Colonic mucosa (tissue), 4 donors: Measurements from ENCODE around the gene CEP250. TPM values are rescaled to one million over a fixed set of nuclear protein-coding genes. Genes with fewer than 3 reads are reported as not detected.
"Not testable (repeated sequence)": the region's sequence is repeated elsewhere in the genome, so short reads cannot be mapped to it uniquely, and the experiment has no call there.

Source experiments
- DNase-seq: peaks from one replicate; pipeline ENCODE4 v3.0.0-alpha.2; 2020
- H3K27ac ChIP-seq: fragments of 200-600 bp; one replicate; pipeline ENCODE4 v1.8.0; 2021
- H3K27me3 ChIP-seq: fragments of 200-600 bp; one replicate; pipeline ENCODE4 v1.8.0; 2021
- H3K36me3 ChIP-seq: fragments of 200-600 bp; one replicate; pipeline ENCODE4 v1.8.0; 2021
- H3K4me1 ChIP-seq: fragments of 200-600 bp; one replicate; pipeline ENCODE4 v1.8.0; 2021; ENCODE audit warnings: mild to moderate bottlenecking
- H3K4me3 ChIP-seq: fragments of 200-600 bp; one replicate; pipeline ENCODE4 v1.8.0; 2021
- H3K9ac ChIP-seq, 2 donors: one replicate each; pipeline ENCODE4 v1.7.0; 2013; ENCODE audit warnings: control low read depth in 2 of 2, low read depth in 2 of 2, low read length in 2 of 2
- H3K9me3 ChIP-seq: fragments of 200-600 bp; one replicate; pipeline ENCODE4 v1.8.0; 2021
- intact Hi-C: fragments of 100-400 bp; cut with DNase I; formaldehyde crosslinking; loops from one replicate; pipeline ENCODE4 v1.14.1; 2022
- total RNA-seq, 2 donors: library from RNA; stranded (reverse); fragmentation: NEBNext Ultra II Directional in 1 of 2; extraction: Animal tissue kit (Norgen Biotek cat#: 25700) in 1 of 2; gene quantifications; one replicate each; pipeline ENCODE4 v1.2.1, GENCODE V29; 2021
- TF ChIP-seq, protein P1 (sequence below): fragments of 200-600 bp; IDR thresholded peaks from one replicate; pipeline ENCODE4 v1.8.0; 2022; ENCODE audit warnings: antibody characterized with exemption, mild to moderate bottlenecking
- donor health status: healthy.
- donor health status: DM: no; HTN: no; CAD: no.
- donor health status: DM: no; HTN: no; CAD: no.

CEP250 gene
- total RNA-seq, 2 donors from 2014 or later, result 30.7 to 41.5 TPM

- Histone ChIP-seq H3K27ac (no peak overlapping the region), H3K4me1 (no peaks in the 10 kb centered on the region), H3K9me3 (no peaks in the 10 kb centered on the region), H3K4me3 (peak overlapping the region; percentile 23), H3K9ac (no peak overlapping the region), H3K27me3 (no peaks in the 10 kb centered on the region), H3K36me3 (no peaks in the 10 kb centered on the region)
- no peak for DNase-seq
- TF ChIP-seq, protein P1, sequence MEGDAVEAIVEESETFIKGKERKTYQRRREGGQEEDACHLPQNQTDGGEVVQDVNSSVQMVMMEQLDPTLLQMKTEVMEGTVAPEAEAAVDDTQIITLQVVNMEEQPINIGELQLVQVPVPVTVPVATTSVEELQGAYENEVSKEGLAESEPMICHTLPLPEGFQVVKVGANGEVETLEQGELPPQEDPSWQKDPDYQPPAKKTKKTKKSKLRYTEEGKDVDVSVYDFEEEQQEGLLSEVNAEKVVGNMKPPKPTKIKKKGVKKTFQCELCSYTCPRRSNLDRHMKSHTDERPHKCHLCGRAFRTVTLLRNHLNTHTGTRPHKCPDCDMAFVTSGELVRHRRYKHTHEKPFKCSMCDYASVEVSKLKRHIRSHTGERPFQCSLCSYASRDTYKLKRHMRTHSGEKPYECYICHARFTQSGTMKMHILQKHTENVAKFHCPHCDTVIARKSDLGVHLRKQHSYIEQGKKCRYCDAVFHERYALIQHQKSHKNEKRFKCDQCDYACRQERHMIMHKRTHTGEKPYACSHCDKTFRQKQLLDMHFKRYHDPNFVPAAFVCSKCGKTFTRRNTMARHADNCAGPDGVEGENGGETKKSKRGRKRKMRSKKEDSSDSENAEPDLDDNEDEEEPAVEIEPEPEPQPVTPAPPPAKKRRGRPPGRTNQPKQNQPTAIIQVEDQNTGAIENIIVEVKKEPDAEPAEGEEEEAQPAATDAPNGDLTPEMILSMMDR, result no peak
- intact Hi-C loops, result no loop called here
These were observed 8.9 kb upstream of the CEP250 start for GRCh38 chr20:35446356-35447078.

- DNase-seq, result peak; percentile 96
- no peaks in the 10 kb centered on the region for H3K9me3 ChIP-seq
- no peaks in the 10 kb centered on the region for H3K36me3 ChIP-seq
- H3K27me3 ChIP-seq, result no peaks in the 10 kb centered on the region
- H3K9ac ChIP-seq, result no peak overlapping the region
- TF ChIP-seq, protein P1, result peak; percentile 97
- H3K4me1 ChIP-seq, result no peaks in the 10 kb centered on the region
- H3K4me3 ChIP-seq, result peak overlapping the region; percentile 23
- no peak overlapping the region for H3K27ac ChIP-seq
- intact Hi-C loops, result no loop called here
These were observed 8.2 kb upstream of the CEP250 start for GRCh38 chr20:35447082-35447789.

GRCh38 chr20:35448788-35449373 lies 6.5 kb upstream of the CEP250 start:
- Histone ChIP-seq H3K9ac (no peak overlapping the region), H3K27ac (no peak overlapping the region), H3K4me1 (no peaks in the 10 kb centered on the region), H3K9me3 (no peaks in the 10 kb centered on the region), H3K4me3 (no peak overlapping the region), H3K36me3 (no peaks in the 10 kb centered on the region), H3K27me3 (no peaks in the 10 kb centered on the region)
- intact Hi-C loops, result no loop called here
- no peak for DNase-seq
- TF ChIP-seq, protein P1, result no peak

- H3K9me3 ChIP-seq, H3K27ac ChIP-seq, H3K27me3 ChIP-seq, H3K36me3 ChIP-seq, intact Hi-C loops, H3K4me1 ChIP-seq, H3K4me3 ChIP-seq, H3K9ac ChIP-seq, DNase-seq: not testable (repeated sequence)
These were observed 5.5 kb upstream of the CEP250 start for GRCh38 chr20:35449855-35450254.

DNA sequence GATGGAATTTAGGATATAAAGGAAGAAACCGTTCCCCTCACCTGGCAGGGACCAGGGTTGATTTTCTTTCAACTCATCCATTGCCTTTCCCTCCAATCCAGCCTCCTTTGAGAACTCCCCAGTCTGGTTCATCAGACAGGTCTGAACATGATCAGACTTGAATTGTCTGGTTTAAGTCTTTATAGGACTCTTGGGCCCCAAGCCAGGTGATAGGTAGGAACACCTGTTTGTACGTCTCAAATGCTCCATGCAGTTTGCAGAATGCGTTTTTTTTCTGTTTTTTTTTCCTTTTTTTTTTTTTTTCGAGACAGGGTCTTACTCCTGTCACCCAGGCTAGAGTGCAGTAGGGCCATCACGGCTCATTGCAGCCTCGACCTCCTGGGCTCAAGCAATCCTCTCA lies 4.1 kb upstream of the CEP250 start:
- DNase-seq, result peak; percentile 51
- Histone ChIP-seq H3K9me3 (no peaks in the 10 kb centered on the region), H3K9ac (no peak overlapping the region), H3K36me3 (no peaks in the 10 kb centered on the region), H3K27ac (no peak overlapping the region), H3K4me3 (no peak overlapping the region), H3K27me3 (no peaks in the 10 kb centered on the region), H3K4me1 (no peaks in the 10 kb centered on the region)
- TF ChIP-seq, protein P1, result no peak
- intact Hi-C loops, result no loop called here
